ENCODE data around the gene ACKR3.

Gene ACKR3

DNA sequence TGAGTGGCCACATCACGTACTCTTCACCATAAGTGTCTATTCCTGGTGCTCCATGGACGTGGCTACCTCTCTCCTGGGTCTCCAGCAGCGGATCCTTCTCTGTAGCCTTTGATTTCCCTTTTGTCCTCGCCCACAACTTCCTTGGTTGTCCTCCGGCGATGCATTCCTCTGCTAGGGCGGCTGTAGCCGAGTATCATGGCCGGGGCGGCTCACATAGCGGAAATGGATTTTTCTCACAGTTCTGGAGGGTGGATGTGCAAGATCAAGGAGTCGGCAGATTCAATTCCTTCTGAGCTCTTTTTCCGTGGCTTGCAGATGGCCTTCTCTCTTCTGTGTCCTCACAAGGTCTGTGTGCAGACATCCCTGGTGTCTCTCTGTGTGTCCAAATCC is 35.7 kb downstream of the ACKR3 start:
- H3K4me3 ChIP-seq (ENCODE audit: control insufficient read depth in 1 of 7, extremely low read depth in 1 of 7, insufficient read depth in 4 of 7, low read depth in 2 of 7, low read length in 6 of 7) = peak overlapping the region in 3 of 7 experiments; percentile 20 to 70 (median 37)
- peaks cover 0 to 11% (median 2%) of the 10 kb centered on the region in 4 experiments for H3K4me1 ChIP-seq (ENCODE audit: control extremely low read depth in 1 of 4, control insufficient read depth in 4 of 4, insufficient read depth in 4 of 4, low read length in 3 of 4)
- ChIA-PET CTCF (interaction anchor here (1.0 kb wide), 1 partner anchor 35 kb away, joined by 4 read pairs; the partner anchor contains the start of gene ACKR3), POLR2A (no interaction called here)
- no peak overlapping the region for H3K27ac ChIP-seq (ENCODE audit: insufficient read depth in 1 of 2, low read depth in 1 of 2, low read length in 2 of 2, poor library complexity in 1 of 2, severe bottlenecking in 2 of 2)
- H3K36me3 ChIP-seq (ENCODE audit: control insufficient read depth in 4 of 4, insufficient read depth in 4 of 4, low read length in 3 of 4) = no peaks in the 10 kb centered on the region
- H3K27me3 ChIP-seq (replicated peaks in 2 of 5; ENCODE audit: control insufficient read depth in 4 of 5, insufficient read depth in 5 of 5, low read length in 4 of 5) = peaks cover 0 to 20% (median 8%) of the 10 kb centered on the region in 5 experiments
- 85% methylated on average over 12 of the region's 13 CpGs for WGBS (ENCODE audit: insufficient coverage)
- no peaks in the 10 kb centered on the region for H3K9me3 ChIP-seq (ENCODE audit: control extremely low read depth in 1 of 5, control insufficient read depth in 4 of 5, insufficient read depth in 2 of 5, low read depth in 1 of 5, low read length in 4 of 5)
- DNase-seq = no peak

DNA sequence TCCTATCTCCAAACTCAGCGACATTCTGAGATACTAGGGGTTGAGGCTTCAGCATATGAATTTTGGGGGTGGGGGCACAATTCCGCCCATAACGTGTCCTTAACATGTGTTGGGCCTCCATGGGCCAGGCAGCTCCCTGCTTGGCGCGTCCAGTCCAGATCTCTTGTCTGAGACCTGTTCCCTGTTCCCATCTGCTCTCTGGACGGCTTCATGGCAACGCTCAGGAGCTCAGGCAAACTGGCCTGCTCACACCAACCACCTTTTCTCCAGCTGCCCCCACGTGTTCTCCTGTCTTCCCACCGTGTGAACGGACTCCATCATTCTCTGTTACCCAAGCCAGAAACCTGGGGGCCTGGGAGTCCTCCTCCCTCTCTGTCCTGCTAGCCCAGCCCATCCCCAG is 36.4 kb downstream of the ACKR3 start:
- ChIA-PET CTCF (interaction anchor here (1.0 kb wide), 1 partner anchor 36 kb away, joined by 4 read pairs; the partner anchor contains the start of gene ACKR3), POLR2A (no interaction called here)
- H3K4me1 ChIP-seq (ENCODE audit: control extremely low read depth in 1 of 4, control insufficient read depth in 4 of 4, insufficient read depth in 4 of 4, low read length in 3 of 4) = peaks cover 0 to 11% (median 2%) of the 10 kb centered on the region in 4 experiments
- no peaks in the 10 kb centered on the region for H3K36me3 ChIP-seq (ENCODE audit: control insufficient read depth in 4 of 4, insufficient read depth in 4 of 4, low read length in 3 of 4)
- WGBS (ENCODE audit: insufficient coverage) = 99% methylated on average over 10 of the region's 10 CpGs
- H3K27me3 ChIP-seq (replicated peaks in 2 of 5; ENCODE audit: control insufficient read depth in 4 of 5, insufficient read depth in 5 of 5, low read length in 4 of 5) = peaks cover 0 to 18% (median 8%) of the 10 kb centered on the region in 5 experiments
- no peak for DNase-seq
- H3K9me3 ChIP-seq (ENCODE audit: control extremely low read depth in 1 of 5, control insufficient read depth in 4 of 5, insufficient read depth in 2 of 5, low read depth in 1 of 5, low read length in 4 of 5) = no peaks in the 10 kb centered on the region
- no peak overlapping the region for H3K27ac ChIP-seq (ENCODE audit: insufficient read depth in 1 of 2, low read depth in 1 of 2, low read length in 2 of 2, poor library complexity in 1 of 2, severe bottlenecking in 2 of 2)
- no peak overlapping the region for H3K4me3 ChIP-seq (ENCODE audit: control insufficient read depth in 1 of 7, extremely low read depth in 1 of 7, insufficient read depth in 4 of 7, low read depth in 2 of 7, low read length in 6 of 7)

DNA sequence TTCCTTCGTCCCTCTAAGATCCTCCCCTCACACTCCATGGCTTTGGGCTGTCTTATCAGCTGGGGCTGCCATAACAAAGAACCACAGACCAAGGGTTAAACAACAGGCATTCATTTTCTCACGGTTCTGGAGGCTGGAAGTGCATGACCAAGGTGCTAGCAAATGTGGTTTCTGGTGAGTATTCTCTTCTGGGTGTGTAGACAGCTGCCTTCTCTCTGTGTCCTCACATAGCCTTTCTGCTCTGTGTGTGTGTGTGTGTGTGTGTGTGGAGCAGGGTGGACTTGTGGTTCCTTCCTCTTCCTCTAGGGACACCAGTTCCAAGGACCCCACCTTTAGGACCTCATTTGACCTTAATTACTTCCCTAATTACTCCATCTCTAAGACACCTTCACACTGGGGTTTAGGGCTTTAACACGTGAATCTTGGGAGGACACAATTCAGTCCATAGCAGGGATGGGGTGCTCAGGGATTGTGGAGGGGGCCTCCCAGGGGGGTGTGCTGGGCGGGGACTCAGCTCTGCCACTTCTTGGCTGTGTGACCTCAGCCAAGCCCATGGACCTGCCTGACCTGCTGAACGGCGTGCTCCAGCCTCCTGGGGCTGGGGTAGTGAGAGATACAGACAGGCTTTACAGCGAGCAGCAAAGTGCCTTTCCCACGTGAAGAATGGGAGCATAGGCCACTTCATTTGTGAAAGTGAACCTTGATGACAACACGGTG is 38.0 kb downstream of the ACKR3 start:
- CTCF ChIA-PET = no interaction called here
- POLR2A ChIA-PET = no interaction called here
- no peaks in the 10 kb centered on the region for H3K36me3 ChIP-seq (ENCODE audit: control insufficient read depth in 4 of 4, insufficient read depth in 4 of 4, low read length in 3 of 4)
- H3K9me3 ChIP-seq (ENCODE audit: control extremely low read depth in 1 of 5, control insufficient read depth in 4 of 5, insufficient read depth in 2 of 5, low read depth in 1 of 5, low read length in 4 of 5) = no peaks in the 10 kb centered on the region
- H3K27ac ChIP-seq (ENCODE audit: insufficient read depth in 1 of 2, low read depth in 1 of 2, low read length in 2 of 2, poor library complexity in 1 of 2, severe bottlenecking in 2 of 2) = no peak overlapping the region
- peaks cover 0 to 11% (median 2%) of the 10 kb centered on the region in 4 experiments for H3K4me1 ChIP-seq (ENCODE audit: control extremely low read depth in 1 of 4, control insufficient read depth in 4 of 4, insufficient read depth in 4 of 4, low read length in 3 of 4)
- peak; percentile 50 to 84 (median 75) for DNase-seq
- H3K4me3 ChIP-seq (ENCODE audit: control insufficient read depth in 1 of 7, extremely low read depth in 1 of 7, insufficient read depth in 4 of 7, low read depth in 2 of 7, low read length in 6 of 7) = no peak overlapping the region
- peaks cover 0 to 17% (median 8%) of the 10 kb centered on the region in 5 experiments for H3K27me3 ChIP-seq (replicated peaks in 2 of 5; ENCODE audit: control insufficient read depth in 4 of 5, insufficient read depth in 5 of 5, low read length in 4 of 5)
- WGBS (ENCODE audit: insufficient coverage) = 75% methylated on average over 7 of the region's 9 CpGs

DNA sequence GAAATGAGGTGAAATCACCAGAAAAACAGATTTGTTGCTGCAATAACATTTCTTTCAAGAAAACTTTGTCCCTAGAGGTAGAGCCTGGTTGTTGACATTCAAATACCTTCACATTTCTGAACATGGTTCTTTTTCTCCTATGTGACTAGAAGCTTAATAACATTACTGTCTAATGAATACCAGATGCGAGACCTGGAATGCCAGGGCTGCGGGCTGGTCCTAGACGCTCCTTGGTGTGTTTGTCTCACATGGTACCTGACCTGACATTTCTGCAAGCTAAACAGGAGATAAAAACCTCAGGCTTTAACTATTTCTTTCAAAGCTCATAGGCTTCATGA is 38.5 kb downstream of the ACKR3 start:
- WGBS (ENCODE audit: insufficient coverage) = 92% methylated on average over 3 of the region's 3 CpGs
- no peak overlapping the region for H3K27ac ChIP-seq (ENCODE audit: insufficient read depth in 1 of 2, low read depth in 1 of 2, low read length in 2 of 2, poor library complexity in 1 of 2, severe bottlenecking in 2 of 2)
- no peaks in the 10 kb centered on the region for H3K9me3 ChIP-seq (ENCODE audit: control extremely low read depth in 1 of 5, control insufficient read depth in 4 of 5, insufficient read depth in 2 of 5, low read depth in 1 of 5, low read length in 4 of 5)
- ChIA-PET CTCF (no interaction called here), POLR2A (no interaction called here)
- no peaks in the 10 kb centered on the region for H3K36me3 ChIP-seq (ENCODE audit: control insufficient read depth in 4 of 4, insufficient read depth in 4 of 4, low read length in 3 of 4)
- H3K4me3 ChIP-seq (ENCODE audit: control insufficient read depth in 1 of 7, extremely low read depth in 1 of 7, insufficient read depth in 4 of 7, low read depth in 2 of 7, low read length in 6 of 7) = no peak overlapping the region
- H3K4me1 ChIP-seq (ENCODE audit: control extremely low read depth in 1 of 4, control insufficient read depth in 4 of 4, insufficient read depth in 4 of 4, low read length in 3 of 4) = peaks cover 0 to 11% (median 2%) of the 10 kb centered on the region in 4 experiments
- H3K27me3 ChIP-seq (replicated peaks in 2 of 5; ENCODE audit: control insufficient read depth in 4 of 5, insufficient read depth in 5 of 5, low read length in 4 of 5) = peaks cover 0 to 19% (median 6%) of the 10 kb centered on the region in 5 experiments
- DNase-seq = no peak

- 100% methylated on average over 3 of the region's 3 CpGs for WGBS (ENCODE audit: insufficient coverage)
- H3K4me1 ChIP-seq (ENCODE audit: control extremely low read depth in 1 of 4, control insufficient read depth in 4 of 4, insufficient read depth in 4 of 4, low read length in 3 of 4) = peaks cover 0 to 11% (median 2%) of the 10 kb centered on the region in 4 experiments
- no peaks in the 10 kb centered on the region for H3K9me3 ChIP-seq (ENCODE audit: control extremely low read depth in 1 of 5, control insufficient read depth in 4 of 5, insufficient read depth in 2 of 5, low read depth in 1 of 5, low read length in 4 of 5)
- H3K27ac ChIP-seq (ENCODE audit: insufficient read depth in 1 of 2, low read depth in 1 of 2, low read length in 2 of 2, poor library complexity in 1 of 2, severe bottlenecking in 2 of 2) = no peak overlapping the region
- H3K4me3 ChIP-seq (ENCODE audit: control insufficient read depth in 1 of 7, extremely low read depth in 1 of 7, insufficient read depth in 4 of 7, low read depth in 2 of 7, low read length in 6 of 7) = no peak overlapping the region
- DNase-seq = no peak
- ChIA-PET CTCF (no interaction called here), POLR2A (no interaction called here)
- H3K36me3 ChIP-seq (ENCODE audit: control insufficient read depth in 4 of 4, insufficient read depth in 4 of 4, low read length in 3 of 4) = no peaks in the 10 kb centered on the region
- H3K27me3 ChIP-seq (replicated peaks in 2 of 5; ENCODE audit: control insufficient read depth in 4 of 5, insufficient read depth in 5 of 5, low read length in 4 of 5) = peaks cover 0 to 17% (median 11%) of the 10 kb centered on the region in 5 experiments
These were observed 39.1 kb downstream of the ACKR3 start for GRCh38 chr2:236608710-236609109.

GRCh38 chr2:236610991-236611821 is 41.6 kb downstream of the ACKR3 start:
- ChIA-PET CTCF (interaction anchor here (0.8 kb wide), 1 partner anchor 8 kb away, joined by 5 read pairs; no protein-coding TSS in a partner anchor), POLR2A (no interaction called here)
- H3K9me3 ChIP-seq (ENCODE audit: control extremely low read depth in 1 of 5, control insufficient read depth in 4 of 5, insufficient read depth in 2 of 5, low read depth in 1 of 5, low read length in 4 of 5) = no peaks in the 10 kb centered on the region
- peaks cover 0 to 7% (median 2%) of the 10 kb centered on the region in 4 experiments for H3K4me1 ChIP-seq (ENCODE audit: control extremely low read depth in 1 of 4, control insufficient read depth in 4 of 4, insufficient read depth in 4 of 4, low read length in 3 of 4)
- no peak overlapping the region for H3K27ac ChIP-seq (ENCODE audit: insufficient read depth in 1 of 2, low read depth in 1 of 2, low read length in 2 of 2, poor library complexity in 1 of 2, severe bottlenecking in 2 of 2)
- peaks cover 0 to 9% (median 5%) of the 10 kb centered on the region in 5 experiments for H3K27me3 ChIP-seq (replicated peaks in 2 of 5; ENCODE audit: control insufficient read depth in 4 of 5, insufficient read depth in 5 of 5, low read length in 4 of 5)
- no peak for DNase-seq
- H3K36me3 ChIP-seq (ENCODE audit: control insufficient read depth in 4 of 4, insufficient read depth in 4 of 4, low read length in 3 of 4) = no peaks in the 10 kb centered on the region
- WGBS (ENCODE audit: insufficient coverage) = 96% methylated on average over 5 of the region's 8 CpGs
- H3K4me3 ChIP-seq (ENCODE audit: control insufficient read depth in 1 of 7, extremely low read depth in 1 of 7, insufficient read depth in 4 of 7, low read depth in 2 of 7, low read length in 6 of 7) = no peak overlapping the region

GRCh38 chr2:236612737-236613136 is 43.1 kb downstream of the ACKR3 start:
- Histone ChIP-seq H3K9me3 (ENCODE audit: control extremely low read depth in 1 of 5, control insufficient read depth in 4 of 5, insufficient read depth in 2 of 5, low read depth in 1 of 5, low read length in 4 of 5) (no peaks in the 10 kb centered on the region), H3K4me1 (ENCODE audit: control extremely low read depth in 1 of 4, control insufficient read depth in 4 of 4, insufficient read depth in 4 of 4, low read length in 3 of 4) (no peaks in the 10 kb centered on the region), H3K4me3 (ENCODE audit: control insufficient read depth in 1 of 7, extremely low read depth in 1 of 7, insufficient read depth in 4 of 7, low read depth in 2 of 7, low read length in 6 of 7) (no peak overlapping the region), H3K27ac (ENCODE audit: insufficient read depth in 1 of 2, low read depth in 1 of 2, low read length in 2 of 2, poor library complexity in 1 of 2, severe bottlenecking in 2 of 2) (no peak overlapping the region), H3K27me3 (replicated peaks in 2 of 5; ENCODE audit: control insufficient read depth in 4 of 5, insufficient read depth in 5 of 5, low read length in 4 of 5) (peaks cover 0 to 5% (median 4%) of the 10 kb centered on the region in 5 experiments), H3K36me3 (ENCODE audit: control insufficient read depth in 4 of 4, insufficient read depth in 4 of 4, low read length in 3 of 4) (no peaks in the 10 kb centered on the region)
- WGBS (ENCODE audit: insufficient coverage) = 93% methylated on average over 10 of the region's 10 CpGs
- no peak for DNase-seq
- CTCF ChIA-PET = interaction anchor here (1.8 kb wide), 1 partner anchor 415 kb away, joined by 3 read pairs; no protein-coding TSS in a partner anchor
- POLR2A ChIA-PET = no interaction called here

Data from common myeloid progenitor, CD34-positive (primary cell).